NCI-H2196 treated with DMSO at 0.1 percent for 48 hours (cell line): Measurements from ENCODE around the gene PRTN3.
"Not testable (repeated sequence)": the region's sequence is repeated elsewhere in the genome, so short reads cannot be mapped to it uniquely, and the experiment has no call there.

ENCODE experiments used
- DNase-seq: peaks from one replicate; lab custom pipeline; 2025; ENCODE audit not compliant: unreplicated experiment; lab: John Stamatoyannopoulos, UW

PRTN3 gene

GRCh38 chr19:843180-843835, 2.5 kb downstream of the PRTN3 start:
- no peak for DNase-seq

GRCh38 chr19:843836-844545, 3.2 kb downstream of the PRTN3 start:
- DNase-seq: peak; percentile 41

GRCh38 chr19:844546-844971, 3.8 kb downstream of the PRTN3 start:
- no peak for DNase-seq

GRCh38 chr19:845707-846521, 5.1 kb downstream of the PRTN3 start:
- no peak for DNase-seq

- no peak for DNase-seq
Observed at GRCh38 chr19:848386-848921, 7.7 kb downstream of the PRTN3 start.

- DNase-seq: not testable (repeated sequence)
Observed at GRCh38 chr19:849195-849594, 8.4 kb downstream of the PRTN3 start.

- DNase-seq: peak; percentile 76
Observed at GRCh38 chr19:850221-850978, 9.6 kb downstream of the PRTN3 start.

- no peak for DNase-seq
Observed at GRCh38 chr19:850979-851335, 10.2 kb downstream of the PRTN3 start.

- no peak for DNase-seq
Observed at GRCh38 chr19:852136-853013, 11.6 kb downstream of the PRTN3 start, which contains the start of gene ELANE. Gene ELANE, plus strand, starts transcription at chr19:852303. Its CDS starts 26 bp downstream, at chr19:852329.

- no peak for DNase-seq
Observed at GRCh38 chr19:853014-853585, 12.3 kb downstream of the PRTN3 start.

- DNase-seq: not testable (repeated sequence)
Observed at GRCh38 chr19:853614-854220, 12.9 kb downstream of the PRTN3 start.

- no peak for DNase-seq
Observed at GRCh38 chr19:854549-854948, 13.8 kb downstream of the PRTN3 start.

GRCh38 chr19:855142-855541, 14.3 kb downstream of the PRTN3 start:
- DNase-seq: no peak

- DNase-seq: no peak
Observed at GRCh38 chr19:855566-856120, 14.8 kb downstream of the PRTN3 start.

- no peak for DNase-seq
Observed at GRCh38 chr19:858284-858683, 17.5 kb downstream of the PRTN3 start.

- DNase-seq: no peak
Observed at GRCh38 chr19:858868-859843, 18.4 kb downstream of the PRTN3 start, which contains the start of gene CFD. Gene CFD, plus strand, starts transcription at chr19:859664. Its CDS starts 26 bp downstream, at chr19:859690.

GRCh38 chr19:861141-861755, 20.4 kb downstream of the PRTN3 start:
- no peak for DNase-seq
